Activated CD4-positive, alpha-beta T cell treated with anti-CD3 and anti-CD28 coated beads for 36 hours (primary cell): ENCODE measurements around the gene CCDC90B. TPM values are rescaled to one million over a fixed set of nuclear protein-coding genes. Genes with fewer than 3 reads are reported as not detected.
"Not testable (repeated sequence)": the region's sequence is repeated elsewhere in the genome, so short reads cannot be mapped to it uniquely, and the experiment has no call there.

Experiments
- ATAC-seq: fragments of 200-7000 bp; cut with Tn5 transposase; one replicate; pipeline ENCODE4 v1.10.0; 2021; ENCODE audit warnings: mild to moderate bottlenecking, moderate library complexity
- CTCF ChIA-PET: fragments of 350-600 bp; sonication (Branson Sonifier 250); formaldehyde crosslinking; loops from one replicate; lab custom pipeline; 2021; ENCODE audit warnings: antibody characterized with exemption; lab: Charles Lee
- POLR2A ChIA-PET: fragments of 350-600 bp; sonication (Branson Sonifier 250); formaldehyde crosslinking; loops from one replicate; lab custom pipeline; 2021; ENCODE audit warnings: antibody characterized with exemption, inconsistent platforms; lab: Charles Lee
- DNase-seq: peaks from one replicate; pipeline ENCODE4 v3.0.0-alpha.2; 2020
- H3K27ac Mint-ChIP-seq: one replicate; pipeline ENCODE4 v1.8.0; 2021; ENCODE audit warnings: mixed read lengths
- H3K27me3 Mint-ChIP-seq: one replicate; pipeline ENCODE4 v1.8.0; 2021; ENCODE audit warnings: mixed read lengths
- H3K36me3 Mint-ChIP-seq: one replicate; pipeline ENCODE4 v1.8.0; 2021; ENCODE audit warnings: low read depth, mixed read lengths
- H3K4me1 Mint-ChIP-seq: one replicate; pipeline ENCODE4 v1.8.0; 2021; ENCODE audit warnings: mixed read lengths
- H3K4me3 Mint-ChIP-seq: one replicate; pipeline ENCODE4 v1.8.0; 2021; ENCODE audit warnings: mild to moderate bottlenecking, moderate library complexity, mixed read lengths
- H3K9me3 Mint-ChIP-seq: one replicate; pipeline ENCODE4 v1.8.0; 2021; ENCODE audit warnings: low read depth, mixed read lengths
- intact Hi-C, 2 experiments: fragments of 100-400 bp; cut with DNase I in 1 of 2; cut with micrococcal nuclease in 1 of 2; formaldehyde crosslinking; loops; one replicate each; pipeline versions ENCODE4 v1.14.2 to v1.15.1; 2022 to 2024; cut with DNase I, micrococcal nuclease
- total RNA-seq, 2 experiments: library from RNA; stranded (reverse); gene quantifications; one replicate each; pipeline ENCODE4 v1.2.3, GENCODE V29; 2021

CCDC90B gene
- total RNA-seq, 2 experiments from 2014 or later, result 30.4 to 32.8 TPM

- Mint-ChIP-seq H3K27me3 (no peaks in the 10 kb centered on the region), H3K4me1 (peaks cover 39% of the 10 kb centered on the region), H3K4me3 (peak overlapping the region; percentile 81), H3K36me3 (peaks cover 9% of the 10 kb centered on the region), H3K27ac (peak overlapping the region; percentile 98), H3K9me3 (peaks cover 3% of the 10 kb centered on the region)
- ATAC-seq (peak; percentile 43), DNase-seq (no peak)
- intact Hi-C loops, result loop anchor here in 1 of 2 experiments (1.0 to 5.0 kb wide), 2 partner anchors 128 to 553 kb away; partner anchors contain the start of genes FAM181B and PCF11
- POLR2A ChIA-PET, result interaction anchor here (0.6 to 1.1 kb wide), 3 partner anchors 89 to 499 kb away, joined by 3 to 18 read pairs (median 4); partner anchors contain the start of genes DDIAS and PRCP
- CTCF ChIA-PET, result interaction anchor here (1.0 to 2.2 kb wide), 5 partner anchors 8 to 418 kb away, joined by 3 to 8 read pairs (median 6); partner anchors contain the start of genes DDIAS, PCF11, PRCP and RAB30
Observed at GRCh38 chr11:83285151-83285770, 906 bp downstream of the CCDC90B start.

DNA sequence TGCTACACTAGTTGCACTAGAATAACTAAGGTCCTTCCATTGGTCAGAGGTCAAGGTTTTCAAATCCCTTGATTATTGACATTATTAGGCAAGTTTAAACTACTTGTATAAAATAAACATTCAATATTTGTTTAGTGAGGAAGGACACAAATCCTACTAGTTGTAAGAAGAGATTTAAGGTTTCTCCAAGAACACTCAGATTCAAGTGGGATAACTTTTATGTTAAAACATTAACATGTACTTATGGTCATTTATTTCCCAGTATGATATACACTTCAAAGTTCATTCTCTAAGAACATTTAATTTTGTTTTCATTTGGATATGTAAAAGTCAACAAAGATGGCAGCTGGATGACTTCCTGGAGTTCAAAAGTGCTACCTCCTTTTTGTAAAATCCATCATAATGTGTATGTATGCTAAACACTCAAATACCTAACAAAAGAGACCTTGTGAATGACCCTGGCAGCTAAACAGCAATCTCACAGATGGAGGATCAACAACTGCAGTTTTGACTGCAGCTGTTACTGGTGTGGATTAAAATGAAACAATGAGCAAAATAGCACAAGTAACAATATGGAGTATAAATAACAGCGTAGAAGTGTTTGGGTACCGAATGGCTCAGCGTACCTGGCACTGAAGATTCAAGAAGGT is 1.5 kb downstream of the CCDC90B start:
- H3K36me3 Mint-ChIP-seq, result peaks cover 11% of the 10 kb centered on the region
- H3K9me3 Mint-ChIP-seq, result peaks cover 3% of the 10 kb centered on the region
- H3K4me1 Mint-ChIP-seq, result peaks cover 40% of the 10 kb centered on the region
- POLR2A ChIA-PET, result interaction anchor here (0.6 to 0.7 kb wide), 2 partner anchors 88 to 214 kb away, joined by 3 to 4 read pairs; no protein-coding TSS in a partner anchor
- peak overlapping the region; percentile 98 for H3K27ac Mint-ChIP-seq
- intact Hi-C loops, result loop anchor here in 1 of 2 experiments (1.0 to 5.0 kb wide), 2 partner anchors 127 to 552 kb away; partner anchors contain the start of genes FAM181B and PCF11
- CTCF ChIA-PET, result interaction anchor here (0.7 to 2.2 kb wide), 5 partner anchors 8 to 417 kb away, joined by 3 to 11 read pairs (median 8); partner anchors contain the start of genes DDIAS, PCF11 and PRCP
- H3K27me3 Mint-ChIP-seq, result no peaks in the 10 kb centered on the region
- ATAC-seq (no peak), DNase-seq (no peak)
- H3K4me3 Mint-ChIP-seq, result peak overlapping the region; percentile 81

GRCh38 chr11:83282084-83282716 is 4.0 kb downstream of the CCDC90B start:
- DNase-seq (no peak), ATAC-seq (no peak)
- intact Hi-C loops, result no loop called here
- no peak overlapping the region for H3K27ac Mint-ChIP-seq
- ChIA-PET CTCF (interaction anchor here (0.6 to 7.7 kb wide), 5 partner anchors 9 to 415 kb away, joined by 3 to 37 read pairs (median 5); no protein-coding TSS in a partner anchor), POLR2A (no interaction called here)
- peaks cover 17% of the 10 kb centered on the region for H3K36me3 Mint-ChIP-seq
- H3K4me3 Mint-ChIP-seq, result no peak overlapping the region
- H3K9me3 Mint-ChIP-seq, result peaks cover 1% of the 10 kb centered on the region
- peaks cover 38% of the 10 kb centered on the region for H3K4me1 Mint-ChIP-seq
- no peaks in the 10 kb centered on the region for H3K27me3 Mint-ChIP-seq

DNA sequence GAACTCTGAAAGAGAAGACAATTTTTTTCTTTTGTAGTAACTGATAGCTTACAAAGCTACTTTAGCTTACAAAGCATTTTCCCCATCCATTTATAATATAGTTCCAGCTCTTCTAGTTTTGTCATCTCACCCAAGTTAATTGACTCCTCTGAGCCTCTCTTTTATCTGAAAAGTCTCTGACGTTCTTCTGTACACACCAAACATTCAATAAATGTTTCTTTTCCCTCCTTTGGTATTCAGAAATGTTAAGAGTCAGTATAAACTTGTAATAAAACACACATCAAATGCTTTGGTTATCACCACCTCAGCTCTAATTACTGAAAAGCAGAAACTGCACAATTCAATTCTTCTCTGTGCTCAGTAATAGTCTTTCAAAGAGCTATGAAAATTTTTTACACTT is 5.9 kb downstream of the CCDC90B start:
- no peak overlapping the region for H3K27ac Mint-ChIP-seq
- POLR2A ChIA-PET, result interaction anchor here (0.5 kb wide), 1 partner anchor 124 kb away, joined by 4 read pairs; the partner anchor contains the start of gene PCF11
- peaks cover 19% of the 10 kb centered on the region for H3K36me3 Mint-ChIP-seq
- ATAC-seq (no peak), DNase-seq (no peak)
- no peaks in the 10 kb centered on the region for H3K9me3 Mint-ChIP-seq
- no peak overlapping the region for H3K4me3 Mint-ChIP-seq
- H3K4me1 Mint-ChIP-seq, result peaks cover 31% of the 10 kb centered on the region
- intact Hi-C loops, result no loop called here
- CTCF ChIA-PET, result interaction anchor here (0.6 to 7.7 kb wide), 4 partner anchors 11 to 598 kb away, joined by 3 to 37 read pairs (median 4); no protein-coding TSS in a partner anchor
- no peaks in the 10 kb centered on the region for H3K27me3 Mint-ChIP-seq

GRCh38 chr11:83278351-83278750 is 7.8 kb downstream of the CCDC90B start:
- Mint-ChIP-seq H3K36me3 (peaks cover 21% of the 10 kb centered on the region), H3K9me3 (no peaks in the 10 kb centered on the region), H3K27me3 (no peaks in the 10 kb centered on the region), H3K4me3 (no peak overlapping the region), H3K4me1 (peaks cover 17% of the 10 kb centered on the region), H3K27ac (no peak overlapping the region)
- CTCF ChIA-PET, result interaction anchor here (7.7 kb wide), 1 partner anchor 13 kb away, joined by 37 read pairs; no protein-coding TSS in a partner anchor
- ATAC-seq, result no peak
- POLR2A ChIA-PET, result no interaction called here
- intact Hi-C loops, result no loop called here
- no peak for DNase-seq

GRCh38 chr11:83275888-83276641 is 10.1 kb downstream of the CCDC90B start:
- Mint-ChIP-seq H3K27ac (no peak overlapping the region), H3K9me3 (peaks cover 3% of the 10 kb centered on the region), H3K4me1 (peaks cover 10% of the 10 kb centered on the region), H3K36me3 (peaks cover 35% of the 10 kb centered on the region), H3K4me3 (no peak overlapping the region), H3K27me3 (no peaks in the 10 kb centered on the region)
- intact Hi-C loops, result no loop called here
- ATAC-seq, result no peak
- ChIA-PET POLR2A (no interaction called here), CTCF (interaction anchor here (0.7 to 7.7 kb wide), 4 partner anchors 11 to 427 kb away, joined by 3 to 37 read pairs (median 4); no protein-coding TSS in a partner anchor)
- DNase-seq, result no peak

DNA sequence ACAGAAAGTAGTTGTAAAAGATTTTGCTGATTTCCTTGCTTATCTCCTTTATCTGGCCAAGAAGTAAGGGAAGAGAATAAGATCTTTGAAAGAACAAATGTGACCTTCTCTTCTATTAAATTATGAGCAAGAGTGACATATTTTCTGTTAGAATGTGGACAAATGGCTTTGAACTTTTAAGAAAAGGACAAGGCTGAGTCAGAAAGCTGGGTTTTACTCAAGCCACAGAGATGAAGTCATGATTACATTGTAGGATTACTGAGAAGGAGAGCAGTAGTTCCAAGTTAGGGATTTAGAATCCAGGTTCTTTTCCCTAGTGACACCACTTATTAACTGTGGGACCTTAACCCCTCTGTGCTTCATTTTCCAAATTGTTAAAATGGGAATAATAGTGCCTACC is 13.5 kb downstream of the CCDC90B start:
- Mint-ChIP-seq H3K27ac (no peak overlapping the region), H3K27me3 (no peaks in the 10 kb centered on the region), H3K9me3 (peaks cover 3% of the 10 kb centered on the region), H3K36me3 (peaks cover 50% of the 10 kb centered on the region), H3K4me1 (peaks cover 15% of the 10 kb centered on the region), H3K4me3 (no peak overlapping the region)
- ChIA-PET CTCF (interaction anchor here (1.8 kb wide), 1 partner anchor 20 kb away, joined by 13 read pairs; no protein-coding TSS in a partner anchor), POLR2A (no interaction called here)
- ATAC-seq (peak; percentile 64), DNase-seq (no peak)
- intact Hi-C loops, result no loop called here

DNA sequence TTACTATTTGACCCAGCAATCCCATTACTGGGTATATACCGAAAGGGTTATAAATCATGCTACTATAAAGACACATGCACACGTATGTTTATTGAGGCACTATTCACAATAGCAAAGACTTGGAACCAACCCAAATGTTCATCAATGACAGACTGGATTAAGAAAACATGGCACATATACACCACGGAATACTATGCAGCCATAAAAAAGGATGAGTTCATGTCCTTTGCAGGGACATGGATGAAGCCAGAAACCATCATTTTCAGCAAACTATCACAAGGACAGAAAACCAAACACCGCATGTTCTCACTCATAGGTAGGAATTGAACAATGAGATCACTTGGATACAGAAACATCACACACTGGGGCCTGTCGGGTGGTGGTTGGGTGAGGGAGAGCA is 14.4 kb downstream of the CCDC90B start:
- H3K9me3 Mint-ChIP-seq, ATAC-seq, CTCF ChIA-PET, H3K27ac Mint-ChIP-seq, H3K4me3 Mint-ChIP-seq, intact Hi-C loops, DNase-seq, POLR2A ChIA-PET, H3K27me3 Mint-ChIP-seq: not testable (repeated sequence)
- H3K4me1 Mint-ChIP-seq, result peaks cover 15% of the 10 kb centered on the region
- peaks cover 54% of the 10 kb centered on the region for H3K36me3 Mint-ChIP-seq

DNA sequence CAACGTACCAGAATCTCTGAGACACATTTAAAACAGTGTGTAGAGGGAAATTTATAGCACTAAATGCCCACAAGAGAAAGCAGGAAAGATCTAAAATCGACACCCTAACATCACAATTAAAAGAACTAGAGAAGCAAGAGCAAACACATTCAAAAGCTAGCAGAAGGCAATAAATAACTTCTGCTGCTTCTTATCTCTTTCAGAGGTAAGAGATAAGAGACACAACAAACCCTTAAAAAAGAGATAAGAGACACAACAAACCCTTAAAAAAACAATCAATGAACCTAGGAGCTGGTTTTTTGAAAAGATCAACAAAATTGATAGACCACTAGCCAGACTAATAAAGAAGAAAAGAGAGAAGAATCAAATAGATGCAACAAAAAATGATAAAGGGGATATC is 17.1 kb downstream of the CCDC90B start:
- intact Hi-C loops, H3K27ac Mint-ChIP-seq, ATAC-seq, H3K9me3 Mint-ChIP-seq, CTCF ChIA-PET, H3K4me3 Mint-ChIP-seq, H3K27me3 Mint-ChIP-seq, DNase-seq, POLR2A ChIA-PET: not testable (repeated sequence)
- Mint-ChIP-seq H3K36me3 (peaks cover 63% of the 10 kb centered on the region), H3K4me1 (peaks cover 15% of the 10 kb centered on the region)

DNA sequence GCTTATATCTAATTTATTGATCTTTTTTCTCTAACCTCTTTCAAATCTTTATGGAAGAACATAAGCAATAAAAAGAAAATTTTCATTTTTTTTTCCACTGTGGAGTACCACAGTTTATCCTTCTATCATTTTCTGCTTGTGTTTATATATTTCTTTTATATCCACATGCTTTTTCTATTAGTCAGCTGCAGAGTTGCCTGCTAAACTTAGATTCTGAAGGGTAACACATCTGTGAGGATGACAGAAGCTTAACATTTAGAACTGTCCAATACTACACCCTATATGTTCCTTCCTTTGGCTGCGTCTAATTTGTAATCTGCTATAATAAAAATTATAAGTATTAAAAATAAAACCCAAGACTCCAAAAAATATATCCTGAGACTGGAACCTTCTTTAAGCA is 20.8 kb downstream of the CCDC90B start:
- intact Hi-C loops, result no loop called here
- no peak for DNase-seq
- ChIA-PET POLR2A (no interaction called here), CTCF (interaction anchor here (1.0 to 1.6 kb wide), 2 partner anchors 10 to 15 kb away, joined by 3 to 4 read pairs; no protein-coding TSS in a partner anchor)
- Mint-ChIP-seq H3K4me1 (peaks cover 8% of the 10 kb centered on the region), H3K36me3 (peaks cover 38% of the 10 kb centered on the region), H3K27me3 (no peaks in the 10 kb centered on the region), H3K27ac (no peak overlapping the region), H3K9me3 (no peaks in the 10 kb centered on the region), H3K4me3 (no peak overlapping the region)
- no peak for ATAC-seq
